GM21717 (cell line): ENCODE measurements around the gene BRMS1.
A peak's percentile ranks its signal among the peaks of the same experiment; 100 is the strongest.
"Not testable (repeated sequence)": the region's sequence is repeated elsewhere in the genome, so short reads cannot be mapped to it uniquely, and the experiment has no call there.

Source experiments
- ATAC-seq: cut with Tn5 transposase; IDR thresholded peaks from one replicate; pipeline ENCODE4 v1.9.1; 2021; ENCODE audit warnings: mild to moderate bottlenecking, moderate library complexity; ENCODE audit not compliant: unreplicated experiment

BRMS1 gene

GRCh38 chr11:66326261-66327111, 18.4 kb downstream of the BRMS1 start:
- no peak for ATAC-seq

- no peak for ATAC-seq
Measured at GRCh38 chr11:66325263-66325671, 19.6 kb downstream of the BRMS1 start.

DNA sequence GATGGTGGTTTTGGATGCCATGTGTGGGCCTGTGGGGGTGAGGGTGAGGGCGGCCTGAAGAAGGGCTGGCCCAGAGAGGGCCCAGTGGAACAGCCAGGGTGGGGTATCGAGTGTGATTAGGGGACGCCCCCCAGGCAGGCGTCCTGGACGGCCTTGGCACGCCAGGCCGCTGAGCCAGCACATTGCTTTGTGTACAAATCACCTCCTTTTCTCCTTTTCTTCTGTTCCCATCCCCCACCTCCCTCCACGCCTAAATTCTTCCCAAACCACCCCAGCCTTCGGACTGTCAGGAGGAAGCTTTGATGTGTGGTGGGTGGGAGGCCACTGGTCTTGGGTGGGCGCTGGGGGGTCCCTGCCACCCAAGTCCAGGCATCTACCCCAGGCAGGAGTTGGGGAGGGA, 20.2 kb downstream of the BRMS1 start:
- no peak for ATAC-seq

GRCh38 chr11:66323684-66324083, 21.2 kb downstream of the BRMS1 start:
- no peak for ATAC-seq

GRCh38 chr11:66322732-66323427, 22.0 kb downstream of the BRMS1 start:
- no peak for ATAC-seq

DNA sequence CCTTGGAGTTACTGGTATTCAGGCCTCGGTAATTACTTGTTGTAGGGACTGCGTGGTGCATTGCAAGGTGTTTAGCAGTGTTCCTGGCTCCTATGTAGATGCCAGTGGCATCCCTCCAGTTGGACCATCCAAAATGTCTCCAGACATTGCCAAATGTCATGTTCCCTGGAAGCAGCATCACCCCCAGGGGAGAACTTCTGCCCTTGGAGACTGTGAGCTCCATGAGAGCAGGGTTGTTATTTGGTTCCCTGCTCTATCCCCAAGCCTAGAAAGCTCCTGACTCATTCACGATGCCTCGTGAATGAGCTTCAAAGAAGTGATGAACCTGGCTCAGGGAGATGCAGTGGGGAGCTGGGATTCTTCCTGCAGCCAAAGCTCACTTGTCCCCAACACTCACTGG, 23.3 kb downstream of the BRMS1 start:
- ATAC-seq: no peak

- ATAC-seq: not testable (repeated sequence)
Measured at GRCh38 chr11:66320748-66321147, 24.2 kb downstream of the BRMS1 start.

- not testable (repeated sequence) for ATAC-seq
Measured at GRCh38 chr11:66320289-66320688, 24.6 kb downstream of the BRMS1 start.

- ATAC-seq: no peak
Measured at GRCh38 chr11:66318600-66318970, 26.3 kb downstream of the BRMS1 start.

- ATAC-seq: no peak
Measured at GRCh38 chr11:66317723-66318599, 26.9 kb downstream of the BRMS1 start.

DNA sequence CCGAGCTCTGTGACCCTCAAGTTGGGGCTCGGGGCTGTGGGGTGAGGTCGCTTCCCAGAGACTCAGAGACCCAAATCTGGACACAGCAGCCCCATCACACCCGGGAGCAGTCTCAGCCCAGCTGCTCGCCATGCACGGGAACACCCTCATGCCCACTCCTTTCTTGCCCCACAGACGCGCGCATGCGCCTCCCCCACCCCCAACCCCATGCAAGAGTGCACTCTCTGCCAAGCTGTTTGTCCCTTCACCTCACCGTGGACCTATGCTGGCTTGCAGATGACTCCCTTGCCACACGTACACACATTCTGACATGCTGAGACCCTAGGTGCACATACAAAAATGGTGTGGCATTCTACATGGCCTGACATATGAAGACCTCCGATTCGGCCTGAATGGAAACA, 27.6 kb downstream of the BRMS1 start:
- ATAC-seq: no peak

DNA sequence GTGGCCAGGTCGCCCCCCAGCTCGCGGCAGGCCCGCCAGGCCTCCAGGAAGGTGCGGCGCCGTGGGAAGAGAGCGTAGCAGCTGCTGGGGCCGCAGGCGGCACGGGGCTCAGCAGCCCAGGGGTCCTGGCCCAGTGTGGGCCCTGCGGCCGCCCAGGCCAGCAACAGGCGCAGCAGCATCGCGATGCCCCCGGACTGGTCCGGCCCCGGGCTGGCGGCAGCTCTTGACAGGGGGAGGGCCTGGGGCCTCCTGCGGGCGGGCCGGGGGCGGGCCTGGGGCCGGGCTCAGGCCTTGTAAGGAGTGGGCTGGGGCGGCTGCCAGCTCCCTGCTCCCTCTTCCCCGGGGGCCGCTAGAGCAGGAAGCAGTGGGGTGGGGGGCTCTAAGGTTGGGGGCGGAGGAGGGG, 28.1 kb downstream of the BRMS1 start, which contains the start of gene CD248:
Gene CD248 (minus strand): TSS at position 196 of the 403 bp plus-strand sequence. CDS start 17 bp downstream, at position 179.
- ATAC-seq: no peak

DNA sequence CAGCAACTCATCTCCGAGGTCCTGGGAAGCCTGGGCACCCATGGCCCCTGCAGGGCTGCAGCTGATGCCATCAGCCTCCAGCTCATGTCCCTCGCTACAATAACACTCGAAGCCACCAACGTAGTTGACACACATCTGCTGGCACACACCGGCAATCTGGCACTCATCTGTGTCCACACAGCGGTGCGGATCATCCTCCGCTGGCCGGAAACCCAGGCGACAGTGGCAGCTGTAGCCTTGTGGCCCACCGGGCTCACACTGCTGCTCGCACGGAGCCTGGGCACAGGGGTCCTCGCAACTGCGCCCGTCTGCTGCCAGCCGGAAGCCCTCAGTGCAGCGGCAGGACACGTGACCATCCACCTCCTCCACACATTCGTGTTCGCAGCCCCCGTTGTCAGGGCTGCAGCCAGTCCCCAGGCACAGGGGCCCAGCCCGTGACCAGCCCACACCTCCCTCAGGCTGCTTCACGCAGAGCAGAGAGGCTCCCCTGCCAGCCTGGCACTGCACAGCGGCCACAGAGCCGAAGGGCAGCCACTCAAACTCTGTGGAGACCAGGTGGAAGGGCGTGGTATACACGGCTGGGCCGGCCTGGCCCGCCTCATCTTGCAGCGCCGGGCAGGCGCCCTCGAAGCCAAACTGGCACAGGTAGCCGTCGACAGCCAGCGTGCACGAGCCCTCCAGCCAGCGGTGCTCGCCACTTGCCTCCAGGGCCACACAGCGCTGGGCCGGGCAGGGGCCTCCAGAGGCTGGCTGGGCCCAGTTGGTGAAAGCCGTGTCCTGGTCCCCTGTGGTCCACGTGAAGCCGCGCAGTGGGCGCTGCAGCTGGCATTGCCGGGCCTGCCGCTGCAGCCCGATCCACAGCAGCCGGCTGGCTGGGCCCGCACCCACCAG, 28.7 kb downstream of the BRMS1 start:
- ATAC-seq: no peak

DNA sequence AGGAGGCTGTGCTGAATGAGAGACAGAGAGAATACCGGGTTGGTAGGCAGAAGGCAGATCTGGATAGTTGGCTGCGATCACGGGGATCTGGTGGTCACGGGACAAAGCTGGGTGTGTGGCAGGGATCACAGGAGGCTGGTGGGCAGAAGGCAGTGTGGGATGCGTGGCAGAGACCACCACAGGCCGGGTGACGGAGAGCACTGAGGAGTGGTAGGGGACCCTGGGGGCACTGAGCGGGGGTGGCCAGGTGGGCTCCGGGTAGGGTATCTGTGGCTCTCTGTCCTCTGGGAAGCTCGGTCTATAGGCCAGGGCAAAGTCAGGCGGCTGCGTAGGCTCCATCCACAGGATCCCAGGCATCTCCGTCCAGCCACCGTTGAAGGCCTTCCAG, 29.4 kb downstream of the BRMS1 start:
- no peak for ATAC-seq

DNA sequence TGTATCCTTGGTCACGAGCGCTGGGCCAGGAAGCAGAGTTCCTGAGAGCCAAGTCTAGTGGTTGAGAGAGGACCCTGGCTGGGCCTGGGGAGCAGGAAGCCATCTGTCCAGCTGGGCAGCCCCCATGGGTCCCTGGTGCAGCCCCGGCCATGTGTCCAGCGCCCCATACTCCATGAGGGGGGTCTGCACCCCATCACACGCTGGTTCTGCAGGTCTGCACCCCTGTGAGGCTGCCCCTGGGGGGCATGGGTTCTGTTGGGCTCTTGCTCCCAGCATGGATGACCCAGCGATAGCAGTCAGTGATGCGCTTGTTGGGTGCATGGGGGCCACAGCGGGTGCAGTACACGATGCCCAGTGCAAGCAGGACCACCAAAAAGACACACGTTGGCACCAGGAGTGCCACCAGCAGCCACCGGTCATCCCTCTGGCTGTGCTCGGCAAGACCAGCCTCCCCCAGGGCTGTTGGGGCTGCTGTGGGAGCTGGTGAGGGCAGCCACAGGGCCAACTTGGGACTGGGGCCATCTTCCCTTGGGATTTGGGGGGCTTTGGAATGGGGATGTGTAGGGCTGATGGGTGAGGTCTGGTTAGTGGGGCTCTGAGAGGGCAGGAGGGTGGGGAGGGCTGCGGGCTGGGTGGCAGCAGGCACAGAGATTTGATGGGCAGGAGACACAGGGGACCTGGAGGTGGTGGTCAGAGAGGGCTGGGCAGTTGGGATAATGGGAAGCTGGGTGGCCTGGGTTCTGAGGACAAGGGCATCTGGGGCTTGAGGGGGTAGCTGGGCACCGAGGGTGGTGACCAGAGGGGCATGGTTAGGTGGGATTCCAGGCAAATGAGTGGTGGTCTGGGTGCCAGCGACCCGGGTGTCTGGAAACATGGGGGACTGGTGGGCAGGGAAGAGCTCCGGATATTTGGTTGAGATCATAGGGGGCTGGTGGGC, 30.1 kb downstream of the BRMS1 start:
- no peak for ATAC-seq

DNA sequence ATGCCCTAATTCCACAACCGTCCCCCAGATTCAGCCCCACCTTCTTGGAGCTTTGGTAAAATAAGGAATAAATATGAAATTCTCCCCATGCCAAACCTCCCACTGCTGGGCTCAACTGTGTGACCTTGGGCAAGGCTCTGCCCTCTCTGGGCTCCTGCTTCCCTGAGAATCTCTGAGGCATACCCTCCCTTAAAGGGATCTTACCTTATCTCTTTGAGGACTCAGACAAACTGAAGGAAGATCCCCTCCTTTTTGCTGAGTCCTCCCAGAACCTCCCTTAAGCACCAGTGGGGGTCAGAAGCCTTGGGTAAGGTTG, 30.8 kb downstream of the BRMS1 start:
- no peak for ATAC-seq

DNA sequence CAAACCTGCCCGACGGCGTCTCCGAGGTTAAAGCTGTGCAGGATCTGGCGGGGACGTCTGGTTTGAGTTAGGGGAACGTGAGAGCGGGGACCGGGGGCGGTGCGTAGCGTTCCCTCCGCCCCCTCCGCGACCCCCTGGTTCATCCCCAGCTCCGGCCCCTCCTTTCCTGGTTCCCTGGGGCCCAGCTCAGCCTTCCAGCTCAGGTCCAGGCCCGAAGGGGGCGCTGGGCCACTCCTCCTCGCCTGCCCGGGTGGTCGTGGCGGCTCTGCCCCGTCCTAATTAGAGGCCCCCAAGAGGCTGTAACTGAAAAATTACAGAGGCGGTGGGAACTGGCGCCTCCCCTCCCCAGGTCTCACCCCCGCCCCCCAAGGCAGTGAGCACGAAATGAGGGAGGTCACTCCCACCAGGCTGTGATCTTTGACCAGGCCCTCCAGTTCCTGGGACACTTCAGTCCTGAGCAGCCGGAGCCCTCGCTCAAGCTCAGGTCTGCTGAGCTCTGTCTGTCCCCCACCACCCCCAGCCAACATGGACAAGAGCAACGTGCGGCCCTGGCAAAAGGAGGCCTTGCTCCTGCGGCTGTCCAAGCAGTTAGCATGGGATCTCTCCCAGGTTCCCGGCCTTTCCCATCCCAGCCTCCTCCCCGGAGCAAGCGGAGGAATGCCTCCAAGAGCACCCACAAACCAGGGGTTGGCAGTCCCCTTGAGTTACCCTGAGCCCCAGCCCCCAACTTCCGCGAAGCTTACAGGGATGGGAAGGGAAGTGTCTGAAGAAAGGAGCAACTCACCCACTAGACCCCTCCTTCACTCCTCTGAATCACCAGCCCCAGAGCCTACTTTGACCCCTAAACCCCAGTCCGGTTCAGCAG, 31.4 kb downstream of the BRMS1 start:
- ATAC-seq: no peak

GRCh38 chr11:66312549-66313320, 32.2 kb downstream of the BRMS1 start:
- ATAC-seq: peak; percentile 55
